ENCODE results near the gene COA1. TPM values are rescaled to one million over a fixed set of nuclear protein-coding genes. Genes with fewer than 3 reads are reported as not detected.

The COA1 gene
- polyA plus RNA-seq, 3 donors: 25.6 to 57.8 (median 56.2) TPM

DNA sequence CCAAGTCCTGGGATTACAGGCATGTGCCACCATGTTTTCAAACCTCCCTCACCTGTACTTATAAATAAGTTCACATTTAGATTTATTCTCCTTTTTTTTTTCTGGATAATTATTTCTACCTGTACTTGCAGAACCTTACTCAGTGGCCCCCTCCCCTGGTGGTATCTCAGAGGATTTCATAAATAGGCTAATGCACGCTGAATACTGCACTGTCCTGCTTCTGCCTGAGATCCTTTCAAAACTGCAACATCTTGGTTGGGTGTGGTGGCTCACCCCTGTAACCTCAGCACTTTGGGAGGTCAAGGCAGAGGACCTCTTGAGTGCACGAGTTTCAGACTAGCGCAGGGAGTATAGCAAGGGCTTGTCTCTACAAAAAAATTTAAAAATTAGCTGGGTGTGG is 24.5 kb upstream of the COA1 start:
- peaks cover 0 to 6% (median 2%) of the 10 kb centered on the region in 3 donors for H3K27me3 Mint-ChIP-seq (ENCODE audit: low read depth in 3 of 3)
- Histone ChIP-seq H3K9ac (ENCODE audit: insufficient read depth, low read length, poor library complexity, severe bottlenecking) (no peak overlapping the region), H2AFZ (ENCODE audit: insufficient read depth, low read depth, low read length, poor library complexity, severe bottlenecking) (no peak overlapping the region), H3K4me1 (ENCODE audit: control insufficient read depth in 1 of 2, insufficient read depth in 2 of 2, low read length in 2 of 2) (peaks cover 83 to 91% of the 10 kb centered on the region in 2 donors), H3K4me2 (replicated peaks; ENCODE audit: extremely low read depth, low read length, poor library complexity, severe bottlenecking) (peak overlapping the region; percentile 55), H3K27ac (ENCODE audit: low read depth in 1 of 2, low read length in 2 of 2) (peak overlapping the region in 1 of 2 donors; percentile 1), H3K4me3 (replicated peaks in 1 of 3; ENCODE audit: low read depth in 2 of 3, low read length in 3 of 3) (peak overlapping the region in 1 of 3 experiments; percentile 47), H3K79me2 (ENCODE audit: insufficient read depth, low read length) (peaks cover 3% of the 10 kb centered on the region), H3K9me3 (replicated peaks in 1 of 2; ENCODE audit: control insufficient read depth in 1 of 2, insufficient read depth in 1 of 2, low read length in 2 of 2) (no peaks in the 10 kb centered on the region), H3K27me3 (ENCODE audit: control insufficient read depth in 2 of 2, insufficient read depth in 2 of 2, low read length in 2 of 2) (no peaks in the 10 kb centered on the region), H3K36me3 (replicated peaks in 1 of 2; ENCODE audit: control insufficient read depth in 1 of 2, insufficient read depth in 2 of 2, low read length in 2 of 2) (no peaks in the 10 kb centered on the region), H4K20me1 (ENCODE audit: insufficient read depth, low read length) (no peaks in the 10 kb centered on the region)
- peaks cover 76% of the 10 kb centered on the region for H3K4me1 Mint-ChIP-seq
- TF ChIP-seq, protein P1, sequence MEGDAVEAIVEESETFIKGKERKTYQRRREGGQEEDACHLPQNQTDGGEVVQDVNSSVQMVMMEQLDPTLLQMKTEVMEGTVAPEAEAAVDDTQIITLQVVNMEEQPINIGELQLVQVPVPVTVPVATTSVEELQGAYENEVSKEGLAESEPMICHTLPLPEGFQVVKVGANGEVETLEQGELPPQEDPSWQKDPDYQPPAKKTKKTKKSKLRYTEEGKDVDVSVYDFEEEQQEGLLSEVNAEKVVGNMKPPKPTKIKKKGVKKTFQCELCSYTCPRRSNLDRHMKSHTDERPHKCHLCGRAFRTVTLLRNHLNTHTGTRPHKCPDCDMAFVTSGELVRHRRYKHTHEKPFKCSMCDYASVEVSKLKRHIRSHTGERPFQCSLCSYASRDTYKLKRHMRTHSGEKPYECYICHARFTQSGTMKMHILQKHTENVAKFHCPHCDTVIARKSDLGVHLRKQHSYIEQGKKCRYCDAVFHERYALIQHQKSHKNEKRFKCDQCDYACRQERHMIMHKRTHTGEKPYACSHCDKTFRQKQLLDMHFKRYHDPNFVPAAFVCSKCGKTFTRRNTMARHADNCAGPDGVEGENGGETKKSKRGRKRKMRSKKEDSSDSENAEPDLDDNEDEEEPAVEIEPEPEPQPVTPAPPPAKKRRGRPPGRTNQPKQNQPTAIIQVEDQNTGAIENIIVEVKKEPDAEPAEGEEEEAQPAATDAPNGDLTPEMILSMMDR (IDR thresholded peaks at IDR 0.05): peak; percentile 22
- H3K27ac Mint-ChIP-seq: peak overlapping the region; percentile 20 to 93 (median 74)
- WGBS (ENCODE audit: insufficient coverage): 80% methylated on average over 2 of the region's 3 CpGs
- peaks cover 0 to 4% (median 0%) of the 10 kb centered on the region in 7 donors for H3K9me3 Mint-ChIP-seq
- peaks cover 3 to 5% of the 10 kb centered on the region in 2 donors for H3K36me3 Mint-ChIP-seq
- intact Hi-C loops (cut with micrococcal nuclease): loop anchor here in 1 of 2 donors (10.0 kb wide), 1 partner anchor 81 kb away; no protein-coding TSS in a partner anchor
- peak overlapping the region in 1 of 2 donors; percentile 21 for H3K4me3 Mint-ChIP-seq
- no peak for DNase-seq

DNA sequence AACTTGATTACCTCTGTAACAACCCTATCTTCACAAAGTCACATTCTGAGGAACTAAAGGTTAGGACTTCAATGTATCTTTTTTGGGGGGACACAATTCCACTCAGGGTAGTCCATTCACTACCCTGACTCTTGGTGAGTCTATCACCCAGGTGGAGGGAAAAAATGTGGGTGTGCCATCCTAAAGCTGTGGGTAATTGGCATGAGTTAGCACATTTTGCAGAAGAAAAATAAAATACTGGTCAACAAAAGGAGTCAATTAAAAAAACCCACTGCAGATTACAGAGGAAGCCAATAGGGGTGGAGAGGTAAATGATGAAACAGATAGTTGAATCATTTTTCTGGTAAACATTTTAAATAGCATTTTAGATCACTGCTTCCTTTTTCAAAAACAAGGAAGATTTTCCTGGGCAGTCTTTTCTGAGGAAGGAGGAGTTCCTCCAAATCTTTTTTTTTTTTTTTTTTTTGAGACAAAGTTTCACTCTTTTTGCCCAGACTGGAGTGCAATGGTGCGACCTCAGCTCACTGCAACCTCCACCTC is 24.0 kb upstream of the COA1 start:
- H3K4me3 ChIP-seq (replicated peaks in 1 of 3; ENCODE audit: low read depth in 2 of 3, low read length in 3 of 3): peak overlapping the region in 1 of 3 experiments; percentile 47
- peaks cover 88 to 95% of the 10 kb centered on the region in 2 donors for H3K4me1 ChIP-seq (ENCODE audit: control insufficient read depth in 1 of 2, insufficient read depth in 2 of 2, low read length in 2 of 2)
- Mint-ChIP-seq H3K9me3 (peaks cover 0 to 4% (median 0%) of the 10 kb centered on the region in 7 donors), H3K27me3 (ENCODE audit: low read depth in 3 of 3) (peaks cover 0 to 6% (median 2%) of the 10 kb centered on the region in 3 donors), H3K4me1 (peaks cover 80% of the 10 kb centered on the region), H3K4me3 (peak overlapping the region in 1 of 2 donors; percentile 21), H3K36me3 (peaks cover 3 to 5% of the 10 kb centered on the region in 2 donors), H3K27ac (peak overlapping the region; percentile 20 to 93 (median 79))
- H3K79me2 ChIP-seq (ENCODE audit: insufficient read depth, low read length): peaks cover 1% of the 10 kb centered on the region
- H3K36me3 ChIP-seq (replicated peaks in 1 of 2; ENCODE audit: control insufficient read depth in 1 of 2, insufficient read depth in 2 of 2, low read length in 2 of 2): no peaks in the 10 kb centered on the region
- no peak overlapping the region for H2AFZ ChIP-seq (ENCODE audit: insufficient read depth, low read depth, low read length, poor library complexity, severe bottlenecking)
- H3K9me3 ChIP-seq (replicated peaks in 1 of 2; ENCODE audit: control insufficient read depth in 1 of 2, insufficient read depth in 1 of 2, low read length in 2 of 2): no peaks in the 10 kb centered on the region
- WGBS (ENCODE audit: insufficient coverage): 0% methylated on average over 1 of the region's 1 CpG
- no peaks in the 10 kb centered on the region for H3K27me3 ChIP-seq (ENCODE audit: control insufficient read depth in 2 of 2, insufficient read depth in 2 of 2, low read length in 2 of 2)
- peak overlapping the region; percentile 55 for H3K4me2 ChIP-seq (replicated peaks; ENCODE audit: extremely low read depth, low read length, poor library complexity, severe bottlenecking)
- intact Hi-C loops (cut with micrococcal nuclease): loop anchor here in 1 of 2 donors (10.0 kb wide), 1 partner anchor 81 kb away; no protein-coding TSS in a partner anchor
- peak overlapping the region; percentile 1 to 74 for H3K27ac ChIP-seq (ENCODE audit: low read depth in 1 of 2, low read length in 2 of 2)
- TF ChIP-seq, protein P1 (IDR thresholded peaks at IDR 0.05): no peak
- peak in 1 of 3 donors; percentile 31 for DNase-seq
- H3K9ac ChIP-seq (ENCODE audit: insufficient read depth, low read length, poor library complexity, severe bottlenecking): no peak overlapping the region
- H4K20me1 ChIP-seq (ENCODE audit: insufficient read depth, low read length): no peaks in the 10 kb centered on the region
